Hematopoietic multipotent progenitor cell treated with erythropoietin and hydrocortisone succinate and interleukin-3 and kit ligand, for 17 days (in vitro differentiated cells): Measurements from ENCODE around the gene KCNAB1.

Experiments
- DNase-seq: peaks from one replicate; pipeline ENCODE4 v3.0.0-alpha.2; 2015; ENCODE audit warnings: low spot score

Gene KCNAB1

GRCh38 chr3:156581033-156581432, 460.7 kb downstream of the KCNAB1 start:
- no peak for DNase-seq

GRCh38 chr3:156581954-156582353, 461.6 kb downstream of the KCNAB1 start:
- no peak for DNase-seq

- no peak for DNase-seq
Measured at GRCh38 chr3:156582532-156583183, 462.3 kb downstream of the KCNAB1 start.

- DNase-seq, result no peak
Measured at GRCh38 chr3:156583469-156583868, 463.1 kb downstream of the KCNAB1 start.

- DNase-seq, result no peak
Measured at GRCh38 chr3:156586905-156587759, 466.8 kb downstream of the KCNAB1 start.

- DNase-seq, result no peak
Measured at GRCh38 chr3:156587760-156588069, 467.3 kb downstream of the KCNAB1 start.
